CD14-positive monocyte (primary cell): ENCODE results near the gene GATAD2A. TPM values are rescaled to one million over a fixed set of nuclear protein-coding genes. Genes with fewer than 3 reads are reported as not detected.

Experiments used
- DNase-seq, 3 donors: peaks; one replicate each; pipeline ENCODE4 v3.0.0-alpha.2; 2011 to 2022
- H2AFZ ChIP-seq: 2 replicates; pipeline ENCODE4 v1.6.0; 2012; ENCODE audit warnings: mild to moderate bottlenecking, low read depth, low read length, inconsistent platforms; ENCODE audit not compliant: insufficient read depth, poor library complexity, severe bottlenecking
- H3K27ac ChIP-seq, 2 donors: 1 replicate in 1 of 2; 2 replicates in 1 of 2; pipeline ENCODE4 v1.5.1; 2012 to 2013; ENCODE audit warnings: low read length in 2 of 2, control low read depth in 1 of 2, inconsistent platforms in 1 of 2, low read depth in 1 of 2, mild to moderate bottlenecking in 1 of 2
- H3K27me3 ChIP-seq, 2 donors: one replicate each; pipeline versions ENCODE4 v1.6.0 to v1.6.1; 2011 to 2013; ENCODE audit warnings: low read length in 2 of 2; ENCODE audit not compliant: control insufficient read depth in 2 of 2, insufficient read depth in 2 of 2
- H3K36me3 ChIP-seq, 2 donors: replicated peaks in 1 of 2; 1 replicate in 1 of 2; 2 replicates in 1 of 2; pipeline versions ENCODE4 v1.5.1 to v1.6.1; 2012 to 2013; ENCODE audit warnings: low read length in 2 of 2, control low read depth in 1 of 2, inconsistent platforms in 1 of 2, mild to moderate bottlenecking in 1 of 2; ENCODE audit not compliant: insufficient read depth in 2 of 2, control insufficient read depth in 1 of 2
- H3K4me1 ChIP-seq, 2 donors: 1 replicate in 1 of 2; 2 replicates in 1 of 2; pipeline versions ENCODE4 v1.5.1 to v1.6.1; 2012 to 2013; ENCODE audit warnings: low read length in 2 of 2, control low read depth in 1 of 2, inconsistent platforms in 1 of 2, mild to moderate bottlenecking in 1 of 2, moderate library complexity in 1 of 2; ENCODE audit not compliant: insufficient read depth in 2 of 2, control insufficient read depth in 1 of 2
- H3K4me2 ChIP-seq: replicated peaks from 2 replicates; pipeline ENCODE3; 2012; ENCODE audit warnings: low read length, moderate library complexity, mild to moderate bottlenecking; ENCODE audit not compliant: poor library complexity, severe bottlenecking; ENCODE audit errors: extremely low read depth
- H3K4me3 ChIP-seq, 3 experiments: fragments of 200-600 bp in 1 of 3; sonication (generic) in 1 of 3; replicated peaks in 1 of 3; 1 replicate in 2 of 3; 2 replicates in 1 of 3; pipeline ENCODE4 v1.5.1; 2011 to 2013; ENCODE audit warnings: low read length in 3 of 3, mild to moderate bottlenecking in 3 of 3, control low read depth in 2 of 3, low read depth in 2 of 3, inconsistent platforms in 1 of 3, moderate library complexity in 1 of 3
- H3K79me2 ChIP-seq: 2 replicates; pipeline ENCODE4 v1.6.0; 2012; ENCODE audit warnings: mild to moderate bottlenecking, control low read depth, inconsistent platforms, low read length, moderate library complexity; ENCODE audit not compliant: insufficient read depth
- H3K9ac ChIP-seq: 2 replicates; pipeline ENCODE4 v1.6.0; 2017; ENCODE audit warnings: low read length, mild to moderate bottlenecking; ENCODE audit not compliant: insufficient read depth, poor library complexity, severe bottlenecking
- H3K9me3 ChIP-seq, 2 donors: replicated peaks in 1 of 2; 1 replicate in 1 of 2; 2 replicates in 1 of 2; pipeline versions ENCODE4 v1.5.1 to v1.6.1; 2012 to 2013; ENCODE audit warnings: low read length in 2 of 2, control low read depth in 1 of 2; ENCODE audit not compliant: control insufficient read depth in 1 of 2, insufficient read depth in 1 of 2
- H4K20me1 ChIP-seq: 2 replicates; pipeline ENCODE4 v1.6.0; 2012; ENCODE audit warnings: mild to moderate bottlenecking, low read length, control low read depth, moderate library complexity; ENCODE audit not compliant: insufficient read depth
- H3K27ac Mint-ChIP-seq, 7 donors: one replicate each; pipeline ENCODE4 v1.8.0; 2020; ENCODE audit warnings: mild to moderate bottlenecking in 7 of 7, mixed read lengths in 7 of 7, moderate library complexity in 6 of 7, inconsistent platforms in 2 of 7
- H3K27me3 Mint-ChIP-seq, 3 donors: one replicate each; pipeline ENCODE4 v1.8.0; 2021 to 2022; ENCODE audit warnings: low read depth in 3 of 3, mild to moderate bottlenecking in 3 of 3, mixed read lengths in 3 of 3, moderate library complexity in 3 of 3, inconsistent platforms in 1 of 3
- H3K36me3 Mint-ChIP-seq, 2 donors: one replicate each; pipeline ENCODE4 v1.8.0; 2020; ENCODE audit warnings: mixed read lengths in 2 of 2, inconsistent platforms in 1 of 2, mild to moderate bottlenecking in 1 of 2
- H3K4me1 Mint-ChIP-seq: one replicate; pipeline ENCODE4 v1.8.0; 2020; ENCODE audit warnings: mild to moderate bottlenecking, mixed read lengths
- H3K4me3 Mint-ChIP-seq, 2 donors: one replicate each; pipeline ENCODE4 v1.8.0; 2020; ENCODE audit warnings: mild to moderate bottlenecking in 2 of 2, mixed read lengths in 2 of 2, moderate library complexity in 1 of 2
- H3K9me3 Mint-ChIP-seq, 7 donors: one replicate each; pipeline ENCODE4 v1.8.0; 2020 to 2022; ENCODE audit warnings: mixed read lengths in 7 of 7, mild to moderate bottlenecking in 6 of 7, moderate library complexity in 6 of 7, inconsistent platforms in 2 of 7
- CTCF ChIP-seq: fragments of 200-600 bp; IDR thresholded peaks from one replicate; pipeline ENCODE4 v1.8.0; 2022; ENCODE audit warnings: antibody characterized with exemption, mild to moderate bottlenecking
- WGBS: methylation state at CpG from one replicate; pipeline ENCODE4 v1.1.5; 2013; ENCODE audit warnings: missing lambda C conversion rate; ENCODE audit not compliant: insufficient coverage; 5-methylcytosine and 5-hydroxymethylcytosine counted together
- intact Hi-C, 2 donors: fragments of 100-400 bp; cut with micrococcal nuclease; formaldehyde crosslinking; loops; one replicate each; pipeline versions ENCODE4 v1.15.0 to v1.15.1; 2023
- polyA plus RNA-seq, 3 donors: library from polyadenylated mRNA; depleted of rRNA in 1 of 3; unstranded in 2 of 3; stranded (reverse) in 1 of 3; fragments of 300-500 nt in 2 of 3; fragments of >200 nt in 1 of 3; fragmentation: Illumina TruSeq in 2 of 3; gene quantifications; 1 replicate in 2 of 3; 2 replicates in 1 of 3; pipeline ENCODE4 v1.2.3, GENCODE V29; 2012 to 2021

GATAD2A gene
- polyA plus RNA-seq, 3 donors = 8.0 to 35.9 (median 8.7) TPM

GRCh38 chr19:19459073-19459472 is 53.6 kb downstream of the GATAD2A start:
- H3K4me3 Mint-ChIP-seq = peak overlapping the region; percentile 65 to 84
- H3K27me3 Mint-ChIP-seq = peaks cover 0 to 2% (median 0%) of the 10 kb centered on the region in 3 donors
- Histone ChIP-seq H3K4me3 (peak overlapping the region in 1 of 3 experiments; percentile 55), H3K9ac (peak overlapping the region; percentile 79), H3K36me3 (peaks cover 4 to 12% of the 10 kb centered on the region in 2 donors), H3K27ac (peak overlapping the region; percentile 94 to 98), H3K9me3 (no peaks in the 10 kb centered on the region), H4K20me1 (peaks cover 14% of the 10 kb centered on the region), H3K4me2 (peak overlapping the region; percentile 58), H3K4me1 (peaks cover 72% of the 10 kb centered on the region in 2 donors), H2AFZ (no peak overlapping the region), H3K79me2 (peaks cover 84% of the 10 kb centered on the region), H3K27me3 (no peaks in the 10 kb centered on the region)
- TF ChIP-seq CTCF = no peak
- DNase-seq = peak in 1 of 3 donors; percentile 44
- H3K9me3 Mint-ChIP-seq = peaks cover 0 to 3% (median 0%) of the 10 kb centered on the region in 7 donors
- H3K36me3 Mint-ChIP-seq = peaks cover 21 to 35% of the 10 kb centered on the region in 2 donors
- H3K4me1 Mint-ChIP-seq = peaks cover 76% of the 10 kb centered on the region
- peak overlapping the region; percentile 97 to 99 (median 98) for H3K27ac Mint-ChIP-seq
- intact Hi-C loops = no loop called here

DNA sequence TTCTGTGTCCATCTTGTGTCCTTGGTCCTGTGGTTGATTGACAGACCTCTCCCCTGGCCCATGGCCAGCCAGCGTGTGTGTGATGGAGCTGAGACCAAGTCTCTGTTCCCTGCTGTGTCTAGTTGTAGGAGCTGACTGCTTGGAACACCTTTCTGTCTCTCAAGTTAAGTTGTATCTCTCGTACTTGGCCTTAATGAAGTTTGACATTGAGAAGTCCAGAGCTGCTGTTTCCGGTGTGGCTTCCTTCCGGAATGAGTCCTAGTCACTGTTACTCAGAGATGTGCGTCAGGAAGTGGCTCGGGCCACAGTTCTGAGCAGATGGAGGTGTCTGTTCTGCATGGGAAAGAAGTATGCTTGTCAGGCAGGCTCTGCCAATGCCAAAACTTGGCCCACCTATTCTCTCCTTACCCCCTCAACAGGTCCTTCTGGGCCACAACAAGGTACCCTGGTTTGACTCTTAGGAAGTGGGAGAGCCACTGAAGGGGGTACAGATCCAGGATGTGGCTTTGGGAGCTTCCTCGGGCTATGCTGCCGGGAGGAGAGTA is 54.3 kb downstream of the GATAD2A start:
- Mint-ChIP-seq H3K36me3 (peaks cover 27 to 40% of the 10 kb centered on the region in 2 donors), H3K27ac (peak overlapping the region; percentile 97 to 99 (median 98)), H3K4me1 (peaks cover 82% of the 10 kb centered on the region), H3K9me3 (peaks cover 0 to 3% (median 0%) of the 10 kb centered on the region in 7 donors), H3K4me3 (peak overlapping the region; percentile 65 to 84), H3K27me3 (peaks cover 0 to 2% (median 0%) of the 10 kb centered on the region in 3 donors)
- Histone ChIP-seq H3K36me3 (peaks cover 4 to 17% of the 10 kb centered on the region in 2 donors), H2AFZ (peak overlapping the region; percentile 9), H3K4me3 (peak overlapping the region in 1 of 3 experiments; percentile 55), H4K20me1 (peaks cover 10% of the 10 kb centered on the region), H3K27me3 (no peaks in the 10 kb centered on the region), H3K79me2 (peaks cover 84% of the 10 kb centered on the region), H3K4me2 (peak overlapping the region; percentile 58), H3K9me3 (no peaks in the 10 kb centered on the region), H3K9ac (peak overlapping the region; percentile 79), H3K4me1 (peaks cover 72 to 73% of the 10 kb centered on the region in 2 donors), H3K27ac (peak overlapping the region; percentile 94 to 98)
- intact Hi-C loops = no loop called here
- WGBS = 0% methylated on average over 5 of the region's 8 CpGs
- DNase-seq = peak; percentile 84 to 92 (median 91)
- no peak for TF ChIP-seq CTCF
